GM12864 (cell line): Measurements from ENCODE around the gene DPPA3.
"Not testable (repeated sequence)": the region's sequence is repeated elsewhere in the genome, so short reads cannot be mapped to it uniquely, and the experiment has no call there.

ENCODE experiments used
- DNase-seq: peaks from one replicate; pipeline ENCODE4 v3.0.0-alpha.2; 2011; ENCODE audit warnings: low read depth
- H3K4me3 ChIP-seq: 2 replicates; pipeline ENCODE4 v1.5.1; 2011; ENCODE audit warnings: mild to moderate bottlenecking, low read depth, low read length, control low read depth
- CTCF ChIP-seq: IDR thresholded peaks from 2 replicates; pipeline ENCODE4 v1.5.1; 2011; ENCODE audit warnings: low read depth, mild to moderate bottlenecking, moderate library complexity, low read length, control low read depth, inconsistent platforms; ENCODE audit errors: missing control alignments

DPPA3 gene

GRCh38 chr12:7729746-7730145, 18.5 kb downstream of the DPPA3 start:
- no peak for DNase-seq
- no peak for TF ChIP-seq CTCF
- H3K4me3 ChIP-seq, result no peak overlapping the region

- not testable (repeated sequence) for DNase-seq, H3K4me3 ChIP-seq
These were observed 19.8 kb downstream of the DPPA3 start for GRCh38 chr12:7730984-7731383.

- H3K4me3 ChIP-seq, result no peak overlapping the region
- DNase-seq, result no peak
- TF ChIP-seq CTCF, result no peak
These were observed 20.3 kb downstream of the DPPA3 start for GRCh38 chr12:7731486-7731885.

GRCh38 chr12:7732993-7733392, 21.8 kb downstream of the DPPA3 start:
- no peak for TF ChIP-seq CTCF
- no peak for DNase-seq
- no peak overlapping the region for H3K4me3 ChIP-seq

GRCh38 chr12:7747246-7747645, 36.0 kb downstream of the DPPA3 start, which contains the start of gene CLEC4C:
Gene CLEC4C, minus strand, starts transcription at chr12:7747375. Its CDS starts 27 bp downstream, at chr12:7747348.
- DNase-seq, result peak; percentile 19
- no peak within 1 kb of the TSS for H3K4me3 ChIP-seq
- no peak for TF ChIP-seq CTCF

- no peak for TF ChIP-seq CTCF
- H3K4me3 ChIP-seq, result no peak overlapping the region
- no peak for DNase-seq
These were observed 37.6 kb downstream of the DPPA3 start for GRCh38 chr12:7748852-7749251.

- TF ChIP-seq CTCF, result no peak
- DNase-seq, result no peak
- no peak overlapping the region for H3K4me3 ChIP-seq
These were observed 38.2 kb downstream of the DPPA3 start for GRCh38 chr12:7749442-7749841.

- no peak for TF ChIP-seq CTCF
- no peak overlapping the region for H3K4me3 ChIP-seq
- DNase-seq, result no peak
These were observed 39.1 kb downstream of the DPPA3 start for GRCh38 chr12:7750350-7750749.
